HCT116 (cell line): ENCODE measurements around the gene GPR146. TPM values are rescaled to one million over a fixed set of nuclear protein-coding genes. Genes with fewer than 3 reads are reported as not detected.

Source experiments
- ATAC-seq: fragments of 200-7000 bp; cut with Tn5 transposase; 2 replicates; pipeline ENCODE4 v1.9.1; 2020; ENCODE audit warnings: mild to moderate bottlenecking, moderate library complexity
- BruUV-seq: library from RNA; stranded (reverse); fragments of 400-500 nt; replicated peaks from 2 replicates; lab custom pipeline; 2021; lab: Mats Ljungman, UMichigan
- CTCF ChIA-PET: fragments of 300-600 bp; sonication (Branson Sonifier 250); formaldehyde crosslinking; loops from one replicate; lab custom pipeline; 2021; ENCODE audit warnings: antibody characterized with exemption; lab: Charles Lee
- POLR2A ChIA-PET: fragments of 300-600, 350-600 bp; sonication (Branson Sonifier 250); formaldehyde crosslinking; loops from one replicate; lab custom pipeline; 2021; ENCODE audit warnings: antibody characterized with exemption; lab: Charles Lee
- RAD21 ChIA-PET, 2 experiments: fragments of 300-600 bp; sonication (Branson Sonifier 250); formaldehyde crosslinking; loops; one replicate each; lab custom pipeline; 2023; ENCODE audit warnings: low total read pairs in 2 of 2; ENCODE audit not compliant: uncharacterized antibody in 2 of 2, unreplicated experiment in 2 of 2, low non-redundant PET in 1 of 2; lab: Charles Lee
- DNase-seq: peaks from one replicate; pipeline ENCODE4 v3.0.0-alpha.2; 2010; ENCODE audit warnings: low read depth, low spot score
- H2AFZ ChIP-seq: fragments of 200-600 bp; shearing (Covaris generic), sonication (generic); 2 replicates; pipeline ENCODE4 v1.6.1; 2017; ENCODE audit warnings: low read depth, mixed run types, mixed read lengths, antibody characterized with exemption, low read length; ENCODE audit not compliant: poor library complexity, severe bottlenecking
- H3K27ac ChIP-seq: 2 replicates; pipeline ENCODE4 v1.5.1; 2012; ENCODE audit warnings: low read depth, low read length
- H3K27me3 ChIP-seq: fragments of 200-600 bp; sonication (generic); 2 replicates; pipeline ENCODE4 v1.6.1; 2016; ENCODE audit warnings: mixed run types, low read length, mixed read lengths; ENCODE audit not compliant: insufficient read depth
- H3K36me3 ChIP-seq, 2 experiments: fragments of 200-500 bp in 1 of 2; fragments of 200-600 bp in 1 of 2; sonication (Bioruptor generic) in 1 of 2; sonication (generic) in 1 of 2; 2 replicates each; pipeline versions ENCODE4 v1.5.1 to v1.6.1; 2014 to 2016; ENCODE audit warnings: low read length in 2 of 2, inconsistent platforms in 1 of 2, mixed read lengths in 1 of 2, mixed run types in 1 of 2; ENCODE audit not compliant: insufficient read depth in 2 of 2, control insufficient read depth in 1 of 2
- H3K4me1 ChIP-seq, 2 experiments: fragments of 200-600 bp in 1 of 2; sonication (generic) in 1 of 2; 2 replicates each; pipeline versions ENCODE4 v1.5.1 to v1.6.1; 2012 to 2017; ENCODE audit warnings: low read length in 2 of 2, inconsistent platforms in 1 of 2, mild to moderate bottlenecking in 1 of 2, mixed read lengths in 1 of 2, mixed run types in 1 of 2, moderate library complexity in 1 of 2; ENCODE audit not compliant: insufficient read depth in 2 of 2, control insufficient read depth in 1 of 2
- H3K4me2 ChIP-seq: fragments of 200-600 bp; sonication (generic); 2 replicates; pipeline ENCODE4 v1.6.1; 2017; ENCODE audit warnings: mixed run types, low read length, mixed read lengths
- H3K4me3 ChIP-seq, 2 experiments: fragments of 200-600 bp in 1 of 2; sonication (generic) in 1 of 2; replicated peaks in 1 of 2; 2 replicates each; pipeline ENCODE4 v1.5.1; 2011 to 2016; ENCODE audit warnings: low read length in 2 of 2, control low read depth in 1 of 2, low read depth in 1 of 2, mild to moderate bottlenecking in 1 of 2, mixed read lengths in 1 of 2, mixed run types in 1 of 2
- H3K79me2 ChIP-seq: fragments of 200-600 bp; sonication (generic); 2 replicates; pipeline ENCODE4 v1.6.1; 2017; ENCODE audit warnings: mild to moderate bottlenecking, mixed run types, low read length, moderate library complexity, mixed read lengths; ENCODE audit not compliant: insufficient read depth
- H3K9ac ChIP-seq: fragments of 200-600 bp; sonication (generic); 2 replicates; pipeline ENCODE4 v1.6.1; 2016; ENCODE audit warnings: low read length, mixed read lengths
- H3K9me2 ChIP-seq: fragments of 200-600 bp; sonication (generic), shearing (Covaris generic); 2 replicates; pipeline ENCODE4 v1.6.1; 2017; ENCODE audit warnings: mixed run types, mild to moderate bottlenecking, moderate library complexity; ENCODE audit not compliant: insufficient read depth
- H3K9me3 ChIP-seq, 2 experiments: fragments of 200-500 bp in 1 of 2; fragments of 200-600 bp in 1 of 2; sonication (Bioruptor generic) in 1 of 2; sonication (generic) in 1 of 2; 2 replicates each; pipeline ENCODE4 v1.6.1; 2014 to 2017; ENCODE audit warnings: low read length in 2 of 2, mixed read lengths in 2 of 2, inconsistent platforms in 1 of 2, low read depth in 1 of 2, mild to moderate bottlenecking in 1 of 2, mixed run types in 1 of 2, moderate library complexity in 1 of 2; ENCODE audit not compliant: control insufficient read depth in 1 of 2, insufficient read depth in 1 of 2
- H4K20me1 ChIP-seq: fragments of 200-600 bp; sonication (generic), shearing (Covaris generic); 2 replicates; pipeline ENCODE4 v1.6.1; 2017; ENCODE audit warnings: mixed run types, mild to moderate bottlenecking, moderate library complexity; ENCODE audit not compliant: insufficient read depth
- CEBPB ChIP-seq: IDR thresholded peaks from 2 replicates; pipeline ENCODE4 v1.6.1; 2012; ENCODE audit warnings: low read depth
- CTCF ChIP-seq, 3 experiments: fragments of 200-600 bp in 1 of 3; sonication (generic) in 1 of 3; IDR thresholded peaks in 2 of 3; conservative IDR thresholded peaks in 1 of 3; 2 replicates each; pipeline ENCODE4 v1.5.1; 2012 to 2017; ENCODE audit warnings: low read depth in 2 of 3, low read length in 2 of 3, antibody characterized with exemption in 1 of 3, borderline replicate concordance in 1 of 3, control low read depth in 1 of 3, mild to moderate bottlenecking in 1 of 3, mixed read lengths in 1 of 3, mixed run types in 1 of 3, moderate library complexity in 1 of 3; ENCODE audit not compliant: insufficient read depth in 1 of 3
- EZH2 ChIP-seq: fragments of 200-600 bp; sonication (generic); IDR thresholded peaks from 2 replicates; pipeline ENCODE4 v1.6.1; 2017; ENCODE audit warnings: antibody characterized with exemption, mixed run types
- EZH2phosphoT487 ChIP-seq: fragments of 200-600 bp; IDR thresholded peaks from 2 replicates; pipeline ENCODE4 v1.6.1; 2018; ENCODE audit warnings: antibody characterized with exemption, borderline replicate concordance
- JUND ChIP-seq: IDR thresholded peaks from 2 replicates; pipeline ENCODE4 v1.6.1; 2012
- MAX ChIP-seq: IDR thresholded peaks from 2 replicates; pipeline ENCODE4 v1.6.1; 2012
- POLR2A ChIP-seq: IDR thresholded peaks from 2 replicates; pipeline ENCODE4 v1.7.0; 2011; ENCODE audit warnings: borderline replicate concordance; ENCODE audit not compliant: insufficient read depth, insufficient read length; ENCODE audit errors: extremely low read depth
- POLR2AphosphoS5 ChIP-seq: IDR thresholded peaks from 2 replicates; pipeline ENCODE4 v1.6.1; 2011; ENCODE audit warnings: mild to moderate bottlenecking, low read depth, low read length, moderate library complexity
- RAD21 ChIP-seq: IDR thresholded peaks from 2 replicates; pipeline ENCODE4 v1.6.1; 2012; ENCODE audit warnings: low read depth, mild to moderate bottlenecking
- REST ChIP-seq: IDR thresholded peaks from 2 replicates; pipeline ENCODE4 v1.6.1; 2012; ENCODE audit warnings: low read depth
- SIN3A ChIP-seq: IDR thresholded peaks from 2 replicates; pipeline ENCODE4 v1.6.1; 2012; ENCODE audit warnings: low read depth
- SRF ChIP-seq: IDR thresholded peaks from 2 replicates; pipeline ENCODE4 v1.6.1; 2012; ENCODE audit warnings: low read depth
- TCF7L2 ChIP-seq: IDR thresholded peaks from 2 replicates; pipeline ENCODE4 v1.7.0; 2011; ENCODE audit warnings: borderline replicate concordance, inconsistent platforms; ENCODE audit not compliant: insufficient read depth, insufficient read length; ENCODE audit errors: extremely low read depth
- YY1 ChIP-seq: IDR thresholded peaks from 2 replicates; pipeline ENCODE4 v1.6.1; 2011; ENCODE audit warnings: low read length, low read depth, moderate library complexity, mild to moderate bottlenecking; ENCODE audit not compliant: insufficient replicate concordance; ENCODE audit errors: extremely low read depth
- ZBTB33 ChIP-seq: IDR thresholded peaks from 2 replicates; pipeline ENCODE4 v1.6.1; 2011; ENCODE audit warnings: mild to moderate bottlenecking, low read length, moderate library complexity; ENCODE audit not compliant: insufficient replicate concordance; ENCODE audit errors: extremely low read depth
- ZFX ChIP-seq: fragments of 450-650 bp; IDR thresholded peaks from 2 replicates; pipeline ENCODE4 v1.6.1; 2017
- ZNF274 ChIP-seq: fragments of 200-500 bp; sonication (Bioruptor generic); IDR thresholded peaks from 2 replicates; pipeline ENCODE4 v1.6.1; 2014; ENCODE audit warnings: mild to moderate bottlenecking, low read depth, low read length, inconsistent platforms
- intact Hi-C: fragments of 100-400 bp; cut with micrococcal nuclease; formaldehyde crosslinking; loops from 2 replicates; pipeline ENCODE4 v1.10.0; 2022
- total RNA-seq: library from RNA; stranded (reverse); gene quantifications from one replicate; pipeline ENCODE4 v1.2.1, GENCODE V29; 2021; ENCODE audit not compliant: unreplicated experiment

Gene GPR146
- total RNA-seq, 1 experiment from 2014 or later: 2.4 TPM

GRCh38 chr7:1058311-1058710, 14.0 kb downstream of the GPR146 start:
- RAD21 ChIA-PET: no interaction called here
- Histone ChIP-seq H3K79me2 (peaks cover 3% of the 10 kb centered on the region; the same call in 1 of the 2 replicates), H3K9ac (no peak overlapping the region), H2AFZ (no peak overlapping the region), H3K4me1 (no peaks in the 10 kb centered on the region), H3K27ac (no peak overlapping the region), H4K20me1 (no peaks in the 10 kb centered on the region), H3K4me3 (no peak overlapping the region), H3K9me2 (no peaks in the 10 kb centered on the region), H3K4me2 (no peak overlapping the region), H3K36me3 (no peaks in the 10 kb centered on the region), H3K9me3 (no peaks in the 10 kb centered on the region), H3K27me3 (no peaks in the 10 kb centered on the region)
- DNase-seq (no peak), ATAC-seq (no peak)
- CTCF ChIA-PET: no interaction called here
- BruUV-seq: no TSS peak
- intact Hi-C loops: no loop called here
- TF ChIP-seq SRF (no peak), EZH2phosphoT487 (no peak), MAX (no peak), CTCF (IDR thresholded peaks at IDR 0.05 in 2 of 3, conservative IDR thresholded peaks at IDR 0.05 in 1 of 3; ENCODE audit: borderline replicate concordance in 1 of 3, insufficient read depth in 1 of 3, low read depth in 2 of 3, low read length in 2 of 3) (no peak), JUND (no peak), TCF7L2 (no peak), ZBTB33 (no peak), YY1 (no peak), REST (no peak), SIN3A (no peak), CEBPB (no peak), RAD21 (no peak), POLR2A (no peak), EZH2 (no peak), ZNF274 (no peak), ZFX (no peak), POLR2AphosphoS5 (no peak)
- POLR2A ChIA-PET: no interaction called here
